K562 (cell line): ENCODE data around the gene ZC3H12A. TPM values are rescaled to one million over a fixed set of nuclear protein-coding genes. Genes with fewer than 3 reads are reported as not detected.
A peak's percentile ranks its signal among the peaks of the same experiment; 100 is the strongest.

ENCODE experiments used
- GATAD2A ChIP-seq: fragments of 450-650 bp; IDR thresholded peaks from 2 replicates; pipeline ENCODE4 v1.6.1; 2017
- GTF2F1 ChIP-seq: IDR thresholded peaks from 2 replicates; pipeline ENCODE4 v1.6.1; 2011; ENCODE audit warnings: low read depth, low read length, improper control_type of control experiment
- NR2F6 ChIP-seq: fragments of 450-650 bp; formaldehyde crosslinking; IDR thresholded peaks from 2 replicates; pipeline ENCODE4 v1.4.0; 2020; ENCODE audit warnings: mild to moderate bottlenecking
- PURB ChIP-seq: sonication (generic); formaldehyde crosslinking; IDR thresholded peaks from 2 replicates; pipeline ENCODE4 v1.9.0; 2021; ENCODE audit warnings: low read depth, mild to moderate bottlenecking, missing genetic modification reagents
- RB1 ChIP-seq: fragments of 450-650 bp; IDR thresholded peaks from 2 replicates; pipeline ENCODE4 v1.6.1; 2017; ENCODE audit warnings: low read depth, mild to moderate bottlenecking
- RBM39 ChIP-seq: fragments of 200-400 bp; formaldehyde crosslinking; optimal IDR thresholded peaks from 2 replicates; pipeline ENCODE3; 2018; ENCODE audit warnings: low read depth, low read length
- SAP30 ChIP-seq: fragments of 200-600 bp; sonication (generic); IDR thresholded peaks from 2 replicates; pipeline ENCODE4 v1.6.1; 2012; ENCODE audit warnings: borderline replicate concordance, low read depth, mild to moderate bottlenecking, moderate library complexity, low read length, control low read depth, inconsistent platforms; ENCODE audit not compliant: insufficient read depth, poor library complexity, severe bottlenecking
- STAT5A ChIP-seq: IDR thresholded peaks from 2 replicates; pipeline ENCODE4 v1.6.1; 2012; ENCODE audit warnings: low read length, inconsistent platforms, borderline replicate concordance
- XRCC4 ChIP-seq: IDR thresholded peaks from one replicate; pipeline ENCODE4 v1.6.1; 2011; ENCODE audit not compliant: insufficient read depth, insufficient read length; ENCODE audit errors: extremely low read depth
- ZNF133 ChIP-seq: fragments of 250-450 bp; sonication (Bioruptor Pico); IDR thresholded peaks from 2 replicates; pipeline ENCODE4 v1.4.0; 2020; ENCODE audit warnings: mild to moderate bottlenecking
- ZNF175 ChIP-seq: fragments of 200-800 bp; sonication (Bioruptor generic); IDR thresholded peaks from 2 replicates; pipeline ENCODE4 v1.6.1; 2016; ENCODE audit warnings: low read depth, mild to moderate bottlenecking, missing genetic modification characterization, missing compliant biosample characterization
- ZNF282 ChIP-seq: sonication (generic); formaldehyde crosslinking; IDR thresholded peaks from 2 replicates; pipeline ENCODE4 v1.8.1; 2023; ENCODE audit warnings: missing genetic modification reagents
- polyA plus RNA-seq, 8 experiments: library from polyadenylated mRNA; depleted of rRNA in 4 of 8; stranded (reverse) in 5 of 8; unstranded in 3 of 8; fragments of >200 nt; fragmentation: Nextera tagmentation in 2 of 8; fragmentation: Illumina TruSeq in 1 of 8; extraction: Ambion mirVana in 2 of 8; extraction: Trizol in 1 of 8; gene quantifications; 2 replicates each; pipeline versions ENCODE4 v1.2.1 to v1.2.3, GENCODE V29; 2011 to 2014; ENCODE audit warnings: inconsistent platforms in 1 of 8, missing spikeins in 1 of 8
- total RNA-seq, 7 experiments: library from RNA; depleted of rRNA in 6 of 7; stranded (reverse); fragments of >200 nt in 6 of 7; fragmentation: Illumina TruSeq in 2 of 7; extraction: Trizol in 2 of 7; gene quantifications; 2 replicates each; pipeline versions ENCODE4 v1.2.1 to v1.2.3, GENCODE V29; 2011 to 2021; ENCODE audit warnings: low replicate concordance in 1 of 7
- TF ChIP-seq, protein P1 (sequence below): fragments of 450-650 bp; IDR thresholded peaks from 2 replicates; pipeline ENCODE4 v1.6.1; 2017; ENCODE audit warnings: antibody characterized with exemption, mild to moderate bottlenecking
- TF ChIP-seq, protein P2 (sequence below): sonication (generic); formaldehyde crosslinking; IDR thresholded peaks from 2 replicates; pipeline ENCODE4 v1.8.1; 2023; ENCODE audit warnings: mild to moderate bottlenecking, missing genetic modification reagents
- TF ChIP-seq, protein P3 (sequence below): fragments of 250-450 bp; sonication (Bioruptor Pico); IDR thresholded peaks from 2 replicates; pipeline ENCODE4 v1.9.0; 2021; ENCODE audit warnings: mild to moderate bottlenecking
- TF ChIP-seq, protein P4 (sequence below): fragments of 200-800 bp; sonication (Bioruptor generic); IDR thresholded peaks from 2 replicates; pipeline ENCODE4 v1.6.1; 2017; ENCODE audit warnings: missing genetic modification characterization, missing compliant biosample characterization
- TF ChIP-seq, protein P5 (sequence below), 2 experiments: fragments of 450-650 bp; conservative IDR thresholded peaks; 2 replicates each; pipeline ENCODE4 v1.6.1; 2017; ENCODE audit warnings: mild to moderate bottlenecking in 2 of 2, moderate library complexity in 2 of 2
- TF ChIP-seq, protein P6 (sequence below): sonication (generic); formaldehyde crosslinking; IDR thresholded peaks from 2 replicates; pipeline ENCODE4 v1.9.0; 2022; ENCODE audit warnings: mild to moderate bottlenecking, missing genetic modification reagents

ZC3H12A gene
- total and polyA plus RNA-seq, 9 of the 15 experiments (the other 6 are each of a cell fraction or from before 2014, with no cell fraction given) = 0.14 to 9.4 (median 6.7) TPM

DNA sequence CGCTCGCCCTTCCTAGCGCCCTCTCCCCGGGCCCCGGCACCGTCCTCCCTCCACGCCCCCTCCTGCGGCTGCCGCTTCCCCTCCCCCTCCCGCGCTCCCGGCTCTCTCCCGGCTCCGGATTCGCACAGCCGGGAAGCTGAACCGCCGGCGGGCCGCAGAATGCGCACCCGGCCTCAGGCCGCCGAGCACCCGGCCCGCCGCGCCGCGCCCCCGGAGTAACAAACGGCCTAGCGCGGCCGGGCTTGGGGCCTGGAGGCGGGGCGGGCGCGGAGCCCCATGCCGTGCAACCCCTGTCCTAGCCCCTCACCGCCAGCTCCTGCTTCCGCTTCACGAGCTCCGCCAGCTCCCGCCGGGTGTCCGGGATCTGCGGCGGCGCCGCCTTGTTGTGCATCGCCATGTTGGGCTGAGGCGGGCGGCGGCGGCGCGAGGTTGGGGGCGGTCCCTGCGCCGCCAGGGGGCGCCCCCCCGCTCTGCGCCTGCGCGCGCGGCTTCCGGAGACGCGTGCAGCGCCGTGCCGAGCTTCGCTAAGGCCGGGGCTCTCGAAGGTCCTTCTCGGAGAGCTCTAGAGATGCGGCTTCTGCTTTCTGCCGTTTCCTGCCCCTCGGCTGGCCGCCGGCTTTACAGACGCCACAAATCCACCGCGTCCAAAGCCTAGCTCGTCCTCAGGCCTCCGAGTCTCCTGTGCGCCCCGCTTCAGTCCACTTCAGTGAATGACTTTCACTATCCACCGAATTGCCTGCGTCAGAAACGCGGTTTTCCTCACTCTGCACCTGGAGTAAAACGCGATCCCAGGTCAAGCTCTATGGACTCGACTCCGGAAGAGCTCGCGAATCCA, 40.2 kb downstream of the ZC3H12A start, which contains the start of gene MEAF6 (continued):
- TF ChIP-seq, protein P1, sequence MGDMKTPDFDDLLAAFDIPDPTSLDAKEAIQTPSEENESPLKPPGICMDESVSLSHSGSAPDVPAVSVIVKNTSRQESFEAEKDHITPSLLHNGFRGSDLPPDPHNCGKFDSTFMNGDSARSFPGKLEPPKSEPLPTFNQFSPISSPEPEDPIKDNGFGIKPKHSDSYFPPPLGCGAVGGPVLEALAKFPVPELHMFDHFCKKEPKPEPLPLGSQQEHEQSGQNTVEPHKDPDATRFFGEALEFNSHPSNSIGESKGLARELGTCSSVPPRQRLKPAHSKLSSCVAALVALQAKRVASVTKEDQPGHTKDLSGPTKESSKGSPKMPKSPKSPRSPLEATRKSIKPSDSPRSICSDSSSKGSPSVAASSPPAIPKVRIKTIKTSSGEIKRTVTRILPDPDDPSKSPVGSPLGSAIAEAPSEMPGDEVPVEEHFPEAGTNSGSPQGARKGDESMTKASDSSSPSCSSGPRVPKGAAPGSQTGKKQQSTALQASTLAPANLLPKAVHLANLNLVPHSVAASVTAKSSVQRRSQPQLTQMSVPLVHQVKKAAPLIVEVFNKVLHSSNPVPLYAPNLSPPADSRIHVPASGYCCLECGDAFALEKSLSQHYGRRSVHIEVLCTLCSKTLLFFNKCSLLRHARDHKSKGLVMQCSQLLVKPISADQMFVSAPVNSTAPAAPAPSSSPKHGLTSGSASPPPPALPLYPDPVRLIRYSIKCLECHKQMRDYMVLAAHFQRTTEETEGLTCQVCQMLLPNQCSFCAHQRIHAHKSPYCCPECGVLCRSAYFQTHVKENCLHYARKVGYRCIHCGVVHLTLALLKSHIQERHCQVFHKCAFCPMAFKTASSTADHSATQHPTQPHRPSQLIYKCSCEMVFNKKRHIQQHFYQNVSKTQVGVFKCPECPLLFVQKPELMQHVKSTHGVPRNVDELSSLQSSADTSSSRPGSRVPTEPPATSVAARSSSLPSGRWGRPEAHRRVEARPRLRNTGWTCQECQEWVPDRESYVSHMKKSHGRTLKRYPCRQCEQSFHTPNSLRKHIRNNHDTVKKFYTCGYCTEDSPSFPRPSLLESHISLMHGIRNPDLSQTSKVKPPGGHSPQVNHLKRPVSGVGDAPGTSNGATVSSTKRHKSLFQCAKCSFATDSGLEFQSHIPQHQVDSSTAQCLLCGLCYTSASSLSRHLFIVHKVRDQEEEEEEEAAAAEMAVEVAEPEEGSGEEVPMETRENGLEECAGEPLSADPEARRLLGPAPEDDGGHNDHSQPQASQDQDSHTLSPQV = peak; percentile 95
- TF ChIP-seq, protein P2, sequence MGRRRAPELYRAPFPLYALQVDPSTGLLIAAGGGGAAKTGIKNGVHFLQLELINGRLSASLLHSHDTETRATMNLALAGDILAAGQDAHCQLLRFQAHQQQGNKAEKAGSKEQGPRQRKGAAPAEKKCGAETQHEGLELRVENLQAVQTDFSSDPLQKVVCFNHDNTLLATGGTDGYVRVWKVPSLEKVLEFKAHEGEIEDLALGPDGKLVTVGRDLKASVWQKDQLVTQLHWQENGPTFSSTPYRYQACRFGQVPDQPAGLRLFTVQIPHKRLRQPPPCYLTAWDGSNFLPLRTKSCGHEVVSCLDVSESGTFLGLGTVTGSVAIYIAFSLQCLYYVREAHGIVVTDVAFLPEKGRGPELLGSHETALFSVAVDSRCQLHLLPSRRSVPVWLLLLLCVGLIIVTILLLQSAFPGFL (CRISPR knock-in tag) = no peak
- TF ChIP-seq ZNF175 (CRISPR knock-in tag) (peak; percentile 60; the same call in 1 of the 2 replicates), RBM39 (peak; percentile 84), SAP30 (peak; percentile 67), GTF2F1 (peak; percentile 75; the same call in 1 of the 2 replicates), ZNF133 (no peak), RB1 (peak; percentile 99), ZNF282 (no peak), STAT5A (no peak; the same call in 1 of the 2 replicates), XRCC4 (no peak), NR2F6 (no peak), PURB (CRISPR knock-in tag) (no peak), GATAD2A (no peak)
- TF ChIP-seq, protein P3, sequence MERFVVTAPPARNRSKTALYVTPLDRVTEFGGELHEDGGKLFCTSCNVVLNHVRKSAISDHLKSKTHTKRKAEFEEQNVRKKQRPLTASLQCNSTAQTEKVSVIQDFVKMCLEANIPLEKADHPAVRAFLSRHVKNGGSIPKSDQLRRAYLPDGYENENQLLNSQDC = no peak
- TF ChIP-seq, protein P4, sequence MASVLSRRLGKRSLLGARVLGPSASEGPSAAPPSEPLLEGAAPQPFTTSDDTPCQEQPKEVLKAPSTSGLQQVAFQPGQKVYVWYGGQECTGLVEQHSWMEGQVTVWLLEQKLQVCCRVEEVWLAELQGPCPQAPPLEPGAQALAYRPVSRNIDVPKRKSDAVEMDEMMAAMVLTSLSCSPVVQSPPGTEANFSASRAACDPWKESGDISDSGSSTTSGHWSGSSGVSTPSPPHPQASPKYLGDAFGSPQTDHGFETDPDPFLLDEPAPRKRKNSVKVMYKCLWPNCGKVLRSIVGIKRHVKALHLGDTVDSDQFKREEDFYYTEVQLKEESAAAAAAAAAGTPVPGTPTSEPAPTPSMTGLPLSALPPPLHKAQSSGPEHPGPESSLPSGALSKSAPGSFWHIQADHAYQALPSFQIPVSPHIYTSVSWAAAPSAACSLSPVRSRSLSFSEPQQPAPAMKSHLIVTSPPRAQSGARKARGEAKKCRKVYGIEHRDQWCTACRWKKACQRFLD (CRISPR knock-in tag) = peak; percentile 74; the same call in 1 of the 2 replicates
- TF ChIP-seq, protein P5, sequence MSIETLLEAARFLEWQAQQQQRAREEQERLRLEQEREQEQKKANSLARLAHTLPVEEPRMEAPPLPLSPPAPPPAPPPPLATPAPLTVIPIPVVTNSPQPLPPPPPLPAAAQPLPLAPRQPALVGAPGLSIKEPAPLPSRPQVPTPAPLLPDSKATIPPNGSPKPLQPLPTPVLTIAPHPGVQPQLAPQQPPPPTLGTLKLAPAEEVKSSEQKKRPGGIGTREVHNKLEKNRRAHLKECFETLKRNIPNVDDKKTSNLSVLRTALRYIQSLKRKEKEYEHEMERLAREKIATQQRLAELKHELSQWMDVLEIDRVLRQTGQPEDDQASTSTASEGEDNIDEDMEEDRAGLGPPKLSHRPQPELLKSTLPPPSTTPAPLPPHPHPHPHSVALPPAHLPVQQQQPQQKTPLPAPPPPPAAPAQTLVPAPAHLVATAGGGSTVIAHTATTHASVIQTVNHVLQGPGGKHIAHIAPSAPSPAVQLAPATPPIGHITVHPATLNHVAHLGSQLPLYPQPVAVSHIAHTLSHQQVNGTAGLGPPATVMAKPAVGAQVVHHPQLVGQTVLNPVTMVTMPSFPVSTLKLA (conservative IDR thresholded peaks at IDR 0.05) = peak; percentile 42 to 78; a peak in 3 of 4 replicates
- TF ChIP-seq, protein P6, sequence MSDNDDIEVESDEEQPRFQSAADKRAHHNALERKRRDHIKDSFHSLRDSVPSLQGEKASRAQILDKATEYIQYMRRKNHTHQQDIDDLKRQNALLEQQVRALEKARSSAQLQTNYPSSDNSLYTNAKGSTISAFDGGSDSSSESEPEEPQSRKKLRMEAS (CRISPR knock-in tag) = peak; percentile 81
